B cell (primary cell): ENCODE data around the gene ITGA3.

Source experiments
- EZH2 ChIP-seq: IDR thresholded peaks from 2 replicates; pipeline ENCODE4 v1.6.1; 2012; ENCODE audit warnings: borderline replicate concordance, low read depth, mild to moderate bottlenecking, moderate library complexity, low read length; ENCODE audit not compliant: insufficient read depth, poor library complexity, severe bottlenecking
- TF ChIP-seq, protein P1 (sequence below): fragments of 200-600 bp; IDR thresholded peaks from one replicate; pipeline ENCODE4 v1.8.0; 2022; ENCODE audit warnings: antibody characterized with exemption, mild to moderate bottlenecking

DNA sequence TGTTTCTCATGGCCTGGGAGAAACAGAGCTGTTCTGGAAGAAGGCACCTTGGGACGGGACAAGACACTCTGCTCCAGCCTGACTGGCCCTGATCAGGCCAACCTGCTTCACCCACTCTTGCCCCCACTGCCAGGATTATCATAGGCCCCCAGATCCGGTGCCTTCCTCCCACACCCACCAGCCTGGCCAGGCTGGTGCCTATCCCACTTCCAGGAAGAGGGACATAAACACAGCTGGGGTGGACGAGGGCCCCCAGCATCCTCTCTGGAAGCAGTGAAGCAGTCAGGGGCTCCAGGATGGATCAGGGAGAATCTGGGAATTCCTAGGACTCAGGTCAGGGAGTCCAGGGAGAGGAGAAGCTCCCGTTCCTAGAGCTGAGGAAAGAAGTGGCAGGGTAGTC is 16.9 kb upstream of the ITGA3 start:
- TF ChIP-seq, protein P1, sequence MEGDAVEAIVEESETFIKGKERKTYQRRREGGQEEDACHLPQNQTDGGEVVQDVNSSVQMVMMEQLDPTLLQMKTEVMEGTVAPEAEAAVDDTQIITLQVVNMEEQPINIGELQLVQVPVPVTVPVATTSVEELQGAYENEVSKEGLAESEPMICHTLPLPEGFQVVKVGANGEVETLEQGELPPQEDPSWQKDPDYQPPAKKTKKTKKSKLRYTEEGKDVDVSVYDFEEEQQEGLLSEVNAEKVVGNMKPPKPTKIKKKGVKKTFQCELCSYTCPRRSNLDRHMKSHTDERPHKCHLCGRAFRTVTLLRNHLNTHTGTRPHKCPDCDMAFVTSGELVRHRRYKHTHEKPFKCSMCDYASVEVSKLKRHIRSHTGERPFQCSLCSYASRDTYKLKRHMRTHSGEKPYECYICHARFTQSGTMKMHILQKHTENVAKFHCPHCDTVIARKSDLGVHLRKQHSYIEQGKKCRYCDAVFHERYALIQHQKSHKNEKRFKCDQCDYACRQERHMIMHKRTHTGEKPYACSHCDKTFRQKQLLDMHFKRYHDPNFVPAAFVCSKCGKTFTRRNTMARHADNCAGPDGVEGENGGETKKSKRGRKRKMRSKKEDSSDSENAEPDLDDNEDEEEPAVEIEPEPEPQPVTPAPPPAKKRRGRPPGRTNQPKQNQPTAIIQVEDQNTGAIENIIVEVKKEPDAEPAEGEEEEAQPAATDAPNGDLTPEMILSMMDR: no peak
- TF ChIP-seq EZH2: no peak
